Right forelimb (tissue), 1 donor: ENCODE measurements around the gene IGLL1.

Experiments used
- DNase-seq: peaks from one replicate; pipeline ENCODE4 v3.0.0-alpha.2; 2018

IGLL1 gene

GRCh38 chr22:23526596-23527316, 53.3 kb downstream of the IGLL1 start:
- DNase-seq: no peak

DNA sequence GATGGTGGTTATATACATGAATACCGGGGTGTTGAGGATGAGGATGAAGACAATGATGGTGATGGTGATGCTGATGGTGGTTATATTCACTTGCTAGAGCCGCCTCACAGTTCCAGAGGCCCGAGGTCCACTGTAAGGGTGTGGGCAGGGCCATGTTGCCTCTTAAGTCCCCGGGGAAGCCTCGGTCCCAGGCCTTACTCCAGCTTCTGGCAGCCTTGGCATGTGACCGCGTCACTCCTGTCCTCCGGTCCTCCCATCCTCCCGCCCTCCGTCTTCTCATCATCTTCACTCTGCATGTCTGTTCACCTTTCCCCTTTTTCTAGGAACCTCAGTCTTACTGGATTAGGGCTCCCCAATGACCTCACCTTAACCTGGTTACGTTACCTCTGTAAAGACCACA, 54.6 kb downstream of the IGLL1 start:
- DNase-seq: no peak

- DNase-seq: no peak
Observed at GRCh38 chr22:23524226-23524625, 55.9 kb downstream of the IGLL1 start.

- DNase-seq: no peak
Observed at GRCh38 chr22:23523713-23524112, 56.4 kb downstream of the IGLL1 start.
